ENCODE results near the gene LUZP2.

LUZP2 gene

GRCh38 chr11:24636291-24636629, 139.4 kb downstream of the LUZP2 start:
- DNase-seq, result no peak

GRCh38 chr11:24637520-24637919, 140.7 kb downstream of the LUZP2 start:
- DNase-seq, result no peak

- no peak for DNase-seq
Observed at GRCh38 chr11:24642648-24643047, 145.8 kb downstream of the LUZP2 start.

GRCh38 chr11:24645563-24645962, 148.7 kb downstream of the LUZP2 start:
- no peak for DNase-seq

- DNase-seq, result no peak
Observed at GRCh38 chr11:24651873-24652272, 155.0 kb downstream of the LUZP2 start.

GRCh38 chr11:24653901-24654300, 157.0 kb downstream of the LUZP2 start:
- no peak for DNase-seq

- no peak for DNase-seq
Observed at GRCh38 chr11:24661331-24661730, 164.5 kb downstream of the LUZP2 start.

GRCh38 chr11:24664399-24664798, 167.5 kb downstream of the LUZP2 start:
- DNase-seq, result no peak

GRCh38 chr11:24667353-24667968, 170.6 kb downstream of the LUZP2 start:
- DNase-seq, result no peak

GRCh38 chr11:24678703-24679348, 182.0 kb downstream of the LUZP2 start:
- no peak for DNase-seq

- peak; percentile 7 for DNase-seq
Observed at GRCh38 chr11:24679821-24680351, 183.0 kb downstream of the LUZP2 start.

GRCh38 chr11:24683583-24683982, 186.7 kb downstream of the LUZP2 start:
- no peak for DNase-seq

GRCh38 chr11:24685821-24686220, 189.0 kb downstream of the LUZP2 start:
- DNase-seq, result no peak

- DNase-seq, result no peak
Observed at GRCh38 chr11:24687531-24688147, 190.8 kb downstream of the LUZP2 start.

- no peak for DNase-seq
Observed at GRCh38 chr11:24688981-24689380, 192.1 kb downstream of the LUZP2 start.

- DNase-seq, result peak; percentile 33
Observed at GRCh38 chr11:24697522-24698111, 200.8 kb downstream of the LUZP2 start.

- no peak for DNase-seq
Observed at GRCh38 chr11:24704716-24705115, 207.9 kb downstream of the LUZP2 start.

GRCh38 chr11:24705474-24705873, 208.6 kb downstream of the LUZP2 start:
- DNase-seq, result no peak

- DNase-seq, result no peak
Observed at GRCh38 chr11:24708616-24709015, 211.8 kb downstream of the LUZP2 start.

- no peak for DNase-seq
Observed at GRCh38 chr11:24709928-24710565, 213.2 kb downstream of the LUZP2 start.

GRCh38 chr11:24714601-24715000, 217.7 kb downstream of the LUZP2 start:
- DNase-seq, result no peak

- no peak for DNase-seq
Observed at GRCh38 chr11:24716403-24716802, 219.6 kb downstream of the LUZP2 start.

- no peak for DNase-seq
Observed at GRCh38 chr11:24723231-24723630, 226.4 kb downstream of the LUZP2 start.
